Activated T-helper 2 cell treated with anti-CD3 and anti-CD28 coated beads, Interferon-gamma antibody, Interleukin-2, Interleukin-4, amounts not matched to agents 10 μg/mL and 5 μg/mL and 100 μg/mL, durations not matched to agents 14 hours and 24 hours and 36 hours (primary cell): ENCODE data around the gene CATSPER3. TPM values are rescaled to one million over a fixed set of nuclear protein-coding genes. Genes with fewer than 3 reads are reported as not detected.

Experiments
- DNase-seq: peaks from one replicate; pipeline ENCODE4 v3.0.0; 2021; ENCODE audit warnings: low spot score
- H3K27ac Mint-ChIP-seq: one replicate; pipeline ENCODE4 v1.8.0; 2021; ENCODE audit warnings: mixed read lengths
- H3K27me3 Mint-ChIP-seq: one replicate; pipeline ENCODE4 v1.8.0; 2021; ENCODE audit warnings: low read depth, mixed read lengths
- H3K36me3 Mint-ChIP-seq: one replicate; pipeline ENCODE4 v1.8.0; 2021; ENCODE audit warnings: low read depth, mixed read lengths
- H3K4me1 Mint-ChIP-seq: one replicate; pipeline ENCODE4 v1.8.0; 2021; ENCODE audit warnings: low read depth, mixed read lengths
- H3K4me3 Mint-ChIP-seq: one replicate; pipeline ENCODE4 v1.8.0; 2021; ENCODE audit warnings: low read depth, mild to moderate bottlenecking, moderate library complexity, mixed read lengths
- H3K9me3 Mint-ChIP-seq: one replicate; pipeline ENCODE4 v1.8.0; 2021; ENCODE audit warnings: mixed read lengths
- intact Hi-C: fragments of 100-400 bp; cut with micrococcal nuclease; formaldehyde crosslinking; loops from one replicate; pipeline ENCODE4 v1.15.1; 2023
- total RNA-seq: library from RNA; stranded (reverse); gene quantifications from 2 replicates; pipeline ENCODE4 v1.2.3, GENCODE V29; 2022

CATSPER3 gene
- total RNA-seq, 1 donor from 2014 or later: 0.34 TPM

- Mint-ChIP-seq H3K9me3 (no peaks in the 10 kb centered on the region), H3K27me3 (peaks cover 79% of the 10 kb centered on the region), H3K4me3 (no peak overlapping the region), H3K4me1 (peaks cover 4% of the 10 kb centered on the region), H3K27ac (no peak overlapping the region), H3K36me3 (no peaks in the 10 kb centered on the region)
- intact Hi-C loops: no loop called here
- no peak for DNase-seq
Observed at GRCh38 chr5:135038813-135039270, 71.1 kb downstream of the CATSPER3 start.

DNA sequence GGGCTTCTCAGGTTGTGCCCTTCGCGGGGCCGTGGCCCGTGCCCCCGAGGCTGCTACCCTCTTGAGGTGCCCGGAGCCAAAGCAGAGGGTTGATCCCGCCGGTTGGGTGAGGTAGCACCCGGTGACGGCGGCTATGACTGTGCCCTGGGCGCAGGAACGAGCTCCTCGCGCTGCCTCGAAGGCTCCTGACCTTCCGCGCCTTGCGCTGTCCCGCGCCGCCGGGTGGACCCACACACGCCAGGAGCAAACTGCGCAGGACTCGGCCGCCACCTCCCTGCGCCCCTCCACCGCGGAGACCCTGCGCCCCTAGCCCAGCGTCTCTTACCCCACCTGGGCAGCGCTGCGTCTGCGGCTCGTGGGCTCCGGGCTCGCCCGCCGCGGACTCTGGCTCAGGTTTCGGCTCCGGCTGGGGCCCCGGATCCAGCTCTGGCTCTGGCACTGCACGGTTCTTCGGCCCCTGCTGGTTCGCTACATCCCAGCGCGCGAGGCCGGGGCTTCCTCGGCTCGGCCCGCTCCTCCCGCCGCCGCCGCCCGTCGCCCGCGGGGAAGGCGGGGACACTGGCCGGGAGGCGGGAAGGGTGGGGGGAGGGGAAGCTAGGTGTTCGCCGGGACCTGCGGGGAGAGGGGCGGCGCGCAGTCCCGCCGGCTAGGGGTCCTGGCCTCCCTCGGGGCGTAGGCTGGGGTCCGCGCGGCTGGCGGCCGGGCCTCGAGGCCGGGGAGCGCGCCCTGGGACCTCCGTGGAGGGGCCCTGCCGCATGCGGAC, 71.7 kb downstream of the CATSPER3 start:
- peaks cover 2% of the 10 kb centered on the region for H3K4me1 Mint-ChIP-seq
- H3K4me3 Mint-ChIP-seq: no peak overlapping the region
- H3K27me3 Mint-ChIP-seq: peaks cover 83% of the 10 kb centered on the region
- no peak for DNase-seq
- no peaks in the 10 kb centered on the region for H3K9me3 Mint-ChIP-seq
- no peaks in the 10 kb centered on the region for H3K36me3 Mint-ChIP-seq
- intact Hi-C loops: loop anchor here (2.0 to 5.0 kb wide), 2 partner anchors 13 to 453 kb away; no protein-coding TSS in a partner anchor
- H3K27ac Mint-ChIP-seq: no peak overlapping the region

DNA sequence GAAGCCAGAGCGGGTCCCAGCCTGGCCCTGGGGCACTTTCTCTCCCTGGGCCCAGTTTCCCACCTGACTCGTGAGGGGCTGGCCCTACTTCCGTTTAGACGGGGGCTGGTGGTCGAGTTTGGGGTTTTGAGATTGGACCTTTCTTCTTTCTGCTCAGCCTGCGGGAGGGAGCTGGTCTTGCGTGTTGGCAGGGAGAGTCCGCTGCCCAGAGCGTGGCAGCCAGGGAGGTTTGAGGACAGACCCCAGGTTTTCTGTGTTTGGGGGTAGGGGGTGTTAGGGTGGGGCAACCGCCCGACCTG, 72.3 kb downstream of the CATSPER3 start:
- H3K9me3 Mint-ChIP-seq: no peaks in the 10 kb centered on the region
- intact Hi-C loops: loop anchor here (2.0 to 5.0 kb wide), 2 partner anchors 13 to 452 kb away; no protein-coding TSS in a partner anchor
- H3K4me1 Mint-ChIP-seq: peaks cover 1% of the 10 kb centered on the region
- H3K4me3 Mint-ChIP-seq: no peak overlapping the region
- DNase-seq: no peak
- peaks cover 82% of the 10 kb centered on the region for H3K27me3 Mint-ChIP-seq
- H3K27ac Mint-ChIP-seq: no peak overlapping the region
- no peaks in the 10 kb centered on the region for H3K36me3 Mint-ChIP-seq

GRCh38 chr5:135040333-135041144, 72.8 kb downstream of the CATSPER3 start:
- Mint-ChIP-seq H3K27me3 (peaks cover 79% of the 10 kb centered on the region), H3K27ac (no peak overlapping the region), H3K9me3 (no peaks in the 10 kb centered on the region), H3K4me1 (no peaks in the 10 kb centered on the region), H3K36me3 (no peaks in the 10 kb centered on the region), H3K4me3 (no peak overlapping the region)
- intact Hi-C loops: loop anchor here (2.0 to 5.0 kb wide), 2 partner anchors 14 to 452 kb away; no protein-coding TSS in a partner anchor
- DNase-seq: no peak

- H3K4me1 Mint-ChIP-seq: no peaks in the 10 kb centered on the region
- H3K36me3 Mint-ChIP-seq: no peaks in the 10 kb centered on the region
- H3K9me3 Mint-ChIP-seq: no peaks in the 10 kb centered on the region
- DNase-seq: no peak
- H3K4me3 Mint-ChIP-seq: no peak overlapping the region
- intact Hi-C loops: loop anchor here (2.0 to 5.0 kb wide), 2 partner anchors 14 to 451 kb away; no protein-coding TSS in a partner anchor
- H3K27me3 Mint-ChIP-seq: peaks cover 74% of the 10 kb centered on the region
- H3K27ac Mint-ChIP-seq: no peak overlapping the region
Observed at GRCh38 chr5:135041145-135041587, 73.5 kb downstream of the CATSPER3 start.

- no peak for DNase-seq
- intact Hi-C loops: loop anchor here (2.0 to 5.0 kb wide), 2 partner anchors 15 to 451 kb away; no protein-coding TSS in a partner anchor
- Mint-ChIP-seq H3K27ac (no peak overlapping the region), H3K27me3 (peaks cover 68% of the 10 kb centered on the region), H3K36me3 (no peaks in the 10 kb centered on the region), H3K9me3 (no peaks in the 10 kb centered on the region), H3K4me1 (no peaks in the 10 kb centered on the region), H3K4me3 (no peak overlapping the region)
Observed at GRCh38 chr5:135041726-135042125, 74.0 kb downstream of the CATSPER3 start.

GRCh38 chr5:135042595-135042994, 74.9 kb downstream of the CATSPER3 start:
- intact Hi-C loops: loop anchor here (5.0 kb wide), 1 partner anchor 450 kb away; no protein-coding TSS in a partner anchor
- Mint-ChIP-seq H3K4me3 (no peak overlapping the region), H3K27me3 (peaks cover 66% of the 10 kb centered on the region), H3K4me1 (no peaks in the 10 kb centered on the region), H3K9me3 (no peaks in the 10 kb centered on the region), H3K27ac (no peak overlapping the region), H3K36me3 (no peaks in the 10 kb centered on the region)
- DNase-seq: no peak

- Mint-ChIP-seq H3K27me3 (peaks cover 74% of the 10 kb centered on the region), H3K27ac (no peak overlapping the region)
- DNase-seq: no peak
Observed at GRCh38 chr5:135045488-135045887, 77.8 kb downstream of the CATSPER3 start.

DNA sequence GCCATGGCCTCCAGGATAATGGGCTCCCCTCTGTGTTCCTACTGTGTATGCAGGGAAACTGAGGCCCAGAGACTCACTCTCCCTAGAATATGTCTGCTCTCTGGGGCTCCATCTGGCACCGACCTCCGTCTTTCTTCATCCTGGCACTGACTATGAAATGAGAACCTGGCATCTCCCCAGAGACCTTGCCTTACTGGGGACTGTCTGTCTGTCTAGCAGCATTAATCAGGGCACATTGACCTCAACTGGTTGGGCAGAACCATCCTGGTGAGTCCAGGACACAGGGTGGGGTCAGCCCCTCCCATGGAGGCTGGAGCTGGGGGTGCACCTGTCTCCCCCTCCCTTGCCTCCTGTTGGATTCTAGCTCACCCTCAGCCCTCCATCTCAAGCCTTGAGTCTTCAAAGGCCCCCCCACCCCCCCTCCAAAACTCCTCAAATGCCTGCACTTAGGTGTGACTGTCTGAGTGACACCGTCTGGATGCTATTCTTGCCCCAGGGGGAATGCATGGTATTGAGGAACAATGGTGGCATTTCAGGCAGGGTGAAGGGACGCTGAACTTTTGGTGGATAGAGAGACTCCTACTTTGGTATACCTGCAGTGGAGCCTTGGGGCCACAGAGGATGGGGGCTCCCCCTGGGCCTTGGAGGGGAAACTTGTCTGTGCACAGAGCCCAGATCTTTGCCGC, 79.1 kb downstream of the CATSPER3 start:
- H3K27ac Mint-ChIP-seq: no peak overlapping the region
- peaks cover 74% of the 10 kb centered on the region for H3K27me3 Mint-ChIP-seq
- no peaks in the 10 kb centered on the region for H3K36me3 Mint-ChIP-seq
- no peak for DNase-seq
- no peaks in the 10 kb centered on the region for H3K9me3 Mint-ChIP-seq
- intact Hi-C loops: no loop called here
- no peaks in the 10 kb centered on the region for H3K4me1 Mint-ChIP-seq
- H3K4me3 Mint-ChIP-seq: no peak overlapping the region

More at GRCh38 chr5:135045488-135045887, 77.8 kb downstream of the CATSPER3 start:
- H3K36me3 Mint-ChIP-seq: no peaks in the 10 kb centered on the region
- no peaks in the 10 kb centered on the region for H3K4me1 Mint-ChIP-seq
- intact Hi-C loops: no loop called here
- no peak overlapping the region for H3K4me3 Mint-ChIP-seq
- H3K9me3 Mint-ChIP-seq: no peaks in the 10 kb centered on the region

DNA sequence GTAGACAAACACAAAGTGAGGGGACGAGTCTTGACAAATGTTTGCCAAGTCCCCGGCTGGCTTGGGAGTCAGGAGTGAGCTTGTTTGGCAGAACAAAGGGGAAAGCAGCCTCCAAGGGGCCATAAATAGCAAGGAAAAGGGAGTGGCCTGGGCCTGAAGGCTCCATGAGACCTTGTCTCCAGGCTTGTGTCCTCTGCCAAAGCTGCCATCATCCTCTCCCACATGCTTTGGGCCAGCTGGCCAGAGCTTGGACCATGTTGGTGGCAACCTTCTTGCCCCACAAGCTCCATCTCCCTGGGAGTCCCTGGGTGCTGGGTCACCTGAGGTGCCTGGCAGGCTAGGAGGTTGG, 79.6 kb downstream of the CATSPER3 start:
- DNase-seq: no peak
- Mint-ChIP-seq H3K4me1 (no peaks in the 10 kb centered on the region), H3K9me3 (no peaks in the 10 kb centered on the region), H3K36me3 (no peaks in the 10 kb centered on the region), H3K27ac (no peak overlapping the region), H3K4me3 (no peak overlapping the region), H3K27me3 (peaks cover 74% of the 10 kb centered on the region)
- intact Hi-C loops: no loop called here

DNA sequence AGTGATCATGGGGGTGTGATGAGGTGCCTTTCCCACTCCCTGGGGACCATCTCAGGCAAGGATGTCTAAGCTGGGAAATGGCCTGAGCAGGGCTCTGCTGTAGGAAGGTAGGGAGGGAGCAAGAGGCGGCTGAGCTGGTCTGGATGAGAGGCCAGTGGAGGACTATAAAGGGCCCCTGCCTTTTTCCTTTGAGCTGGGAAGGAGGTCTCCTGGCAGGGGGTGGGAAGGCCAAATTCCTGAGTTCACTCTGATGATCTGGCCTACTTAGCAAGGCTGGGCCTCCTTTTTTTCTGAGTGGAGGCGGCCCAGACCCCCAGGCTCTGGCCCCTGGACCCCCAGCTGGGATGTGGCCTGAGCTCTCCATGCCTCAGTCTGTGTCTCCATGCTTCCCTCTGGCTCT, 80.6 kb downstream of the CATSPER3 start:
- Mint-ChIP-seq H3K9me3 (no peaks in the 10 kb centered on the region), H3K4me3 (no peak overlapping the region), H3K27ac (no peak overlapping the region), H3K27me3 (peaks cover 71% of the 10 kb centered on the region), H3K36me3 (no peaks in the 10 kb centered on the region), H3K4me1 (peaks cover 2% of the 10 kb centered on the region)
- intact Hi-C loops: no loop called here
- no peak for DNase-seq

DNA sequence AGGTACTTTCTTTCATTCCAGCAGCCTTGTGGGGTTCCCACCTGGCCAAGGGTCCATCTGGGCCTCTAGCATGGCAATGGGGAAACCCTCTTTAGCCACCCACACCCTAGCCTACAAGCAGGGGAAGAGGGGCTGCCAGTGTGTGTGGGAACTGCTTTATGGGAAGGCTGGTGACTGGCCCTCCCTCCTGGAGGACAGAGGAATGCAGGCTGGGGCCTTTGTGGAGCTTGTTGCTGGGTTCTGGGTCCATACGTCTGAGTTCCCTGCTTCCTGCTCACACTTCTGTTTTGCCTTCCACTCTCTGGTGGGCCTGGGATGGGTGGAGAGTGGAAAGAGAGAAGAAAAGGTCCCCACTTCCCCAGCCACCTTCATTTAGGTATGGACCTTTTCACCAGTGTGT, 81.2 kb downstream of the CATSPER3 start:
- Mint-ChIP-seq H3K4me3 (no peak overlapping the region), H3K9me3 (no peaks in the 10 kb centered on the region), H3K27ac (no peak overlapping the region), H3K27me3 (peaks cover 70% of the 10 kb centered on the region), H3K36me3 (no peaks in the 10 kb centered on the region), H3K4me1 (peaks cover 2% of the 10 kb centered on the region)
- intact Hi-C loops: no loop called here
- no peak for DNase-seq
